Measurements from ENCODE around the gene PRR36. TPM values are rescaled to one million over a fixed set of nuclear protein-coding genes. Genes with fewer than 3 reads are reported as not detected.

PRR36 gene
- total RNA-seq, 2 experiments from 2014 or later = 0.25 to 0.30 TPM

DNA sequence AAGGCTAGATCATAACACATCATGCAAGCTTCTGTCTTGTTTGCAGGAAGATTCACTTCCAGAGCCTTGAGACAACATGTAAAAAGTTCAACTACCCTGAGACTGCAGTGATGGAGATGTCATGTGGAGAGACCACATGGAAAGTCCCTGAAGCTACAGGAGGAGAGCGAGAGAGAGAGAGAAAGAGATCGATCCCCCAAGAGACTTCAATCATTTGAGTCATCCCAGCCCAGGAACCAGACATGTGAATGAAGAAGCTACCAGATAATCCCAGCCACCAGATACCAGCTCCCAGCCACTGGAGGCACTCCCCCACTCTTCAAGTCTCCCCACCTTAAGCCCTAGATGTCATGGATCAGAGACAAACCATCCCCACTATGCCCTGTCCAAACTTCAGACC lies 54.9 kb downstream of the PRR36 start:
- H3K27ac Mint-ChIP-seq = no peak overlapping the region
- no peak overlapping the region for H3K4me3 Mint-ChIP-seq
- Histone ChIP-seq H3K9me3 (ENCODE audit: control insufficient read depth in 1 of 2, insufficient read depth in 1 of 2, low read length in 2 of 2) (peaks cover 6 to 7% of the 10 kb centered on the region in 2 experiments), H3K27me3 (ENCODE audit: control insufficient read depth in 1 of 2, insufficient read depth in 2 of 2, low read length in 2 of 2) (no peaks in the 10 kb centered on the region), H3K27ac (ENCODE audit: low read depth in 1 of 2, low read length in 2 of 2) (no peak overlapping the region), H3K36me3 (ENCODE audit: insufficient read depth, low read length) (no peaks in the 10 kb centered on the region), H3K4me1 (ENCODE audit: insufficient read depth, low read length) (peaks cover 16% of the 10 kb centered on the region), H3K4me3 (ENCODE audit: low read length) (no peak overlapping the region)
- ATAC-seq (ENCODE audit: poor library complexity) (no peak), DNase-seq (no peak)
- CTCF ChIA-PET = no interaction called here
- H3K36me3 Mint-ChIP-seq (ENCODE audit: low read depth) = peaks cover 4% of the 10 kb centered on the region
- TF ChIP-seq, protein P1, sequence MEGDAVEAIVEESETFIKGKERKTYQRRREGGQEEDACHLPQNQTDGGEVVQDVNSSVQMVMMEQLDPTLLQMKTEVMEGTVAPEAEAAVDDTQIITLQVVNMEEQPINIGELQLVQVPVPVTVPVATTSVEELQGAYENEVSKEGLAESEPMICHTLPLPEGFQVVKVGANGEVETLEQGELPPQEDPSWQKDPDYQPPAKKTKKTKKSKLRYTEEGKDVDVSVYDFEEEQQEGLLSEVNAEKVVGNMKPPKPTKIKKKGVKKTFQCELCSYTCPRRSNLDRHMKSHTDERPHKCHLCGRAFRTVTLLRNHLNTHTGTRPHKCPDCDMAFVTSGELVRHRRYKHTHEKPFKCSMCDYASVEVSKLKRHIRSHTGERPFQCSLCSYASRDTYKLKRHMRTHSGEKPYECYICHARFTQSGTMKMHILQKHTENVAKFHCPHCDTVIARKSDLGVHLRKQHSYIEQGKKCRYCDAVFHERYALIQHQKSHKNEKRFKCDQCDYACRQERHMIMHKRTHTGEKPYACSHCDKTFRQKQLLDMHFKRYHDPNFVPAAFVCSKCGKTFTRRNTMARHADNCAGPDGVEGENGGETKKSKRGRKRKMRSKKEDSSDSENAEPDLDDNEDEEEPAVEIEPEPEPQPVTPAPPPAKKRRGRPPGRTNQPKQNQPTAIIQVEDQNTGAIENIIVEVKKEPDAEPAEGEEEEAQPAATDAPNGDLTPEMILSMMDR (IDR thresholded peaks at IDR 0.05) = no peak
- H3K4me1 Mint-ChIP-seq (ENCODE audit: low read depth) = peaks cover 17% of the 10 kb centered on the region
- intact Hi-C loops (cut with DNase I, micrococcal nuclease) = no loop called here
- H3K27me3 Mint-ChIP-seq = peaks cover 12% of the 10 kb centered on the region
- POLR2A ChIA-PET = no interaction called here
- peaks cover 3% of the 10 kb centered on the region for H3K9me3 Mint-ChIP-seq

- ATAC-seq (ENCODE audit: poor library complexity) = no peak
- Mint-ChIP-seq H3K36me3 (ENCODE audit: low read depth) (peaks cover 4% of the 10 kb centered on the region), H3K4me1 (ENCODE audit: low read depth) (peaks cover 17% of the 10 kb centered on the region), H3K4me3 (no peak overlapping the region), H3K27me3 (peaks cover 12% of the 10 kb centered on the region), H3K9me3 (peaks cover 3% of the 10 kb centered on the region), H3K27ac (no peak overlapping the region)
- Histone ChIP-seq H3K27ac (ENCODE audit: low read depth in 1 of 2, low read length in 2 of 2) (no peak overlapping the region), H3K9me3 (ENCODE audit: control insufficient read depth in 1 of 2, insufficient read depth in 1 of 2, low read length in 2 of 2) (peaks cover 6 to 7% of the 10 kb centered on the region in 2 experiments), H3K4me3 (ENCODE audit: low read length) (no peak overlapping the region), H3K27me3 (ENCODE audit: control insufficient read depth in 1 of 2, insufficient read depth in 2 of 2, low read length in 2 of 2) (no peaks in the 10 kb centered on the region), H3K4me1 (ENCODE audit: insufficient read depth, low read length) (peaks cover 16% of the 10 kb centered on the region), H3K36me3 (ENCODE audit: insufficient read depth, low read length) (no peaks in the 10 kb centered on the region)
- TF ChIP-seq, protein P1 (IDR thresholded peaks at IDR 0.05) = no peak
- CTCF ChIA-PET = no interaction called here
- POLR2A ChIA-PET = no interaction called here
- DNase-seq = no peak
- intact Hi-C loops (cut with DNase I, micrococcal nuclease) = no loop called here
Measured at GRCh38 chr19:7818806-7819205, 55.4 kb downstream of the PRR36 start.

Other genes starting within 250 kb of the PRR36 start
- 100 to 1,000 TPM; 118 to 121 TPM for gene XAB2, start 244.8 kb downstream of the PRR36 start, total RNA-seq
- gene PET100, start 244.6 kb downstream of the PRR36 start, total RNA-seq = 100 to 1,000 TPM; 178 to 188 TPM
- 1 to 10 TPM; 1.9 to 2.1 TPM for gene PCP2, start 240.7 kb downstream of the PRR36 start, total RNA-seq
- 100 to 1,000 TPM; 234 to 241 TPM for gene STXBP2, start 237.3 kb downstream of the PRR36 start, total RNA-seq
- not detected for gene RETN, start 205.3 kb downstream of the PRR36 start, total RNA-seq
- under 1 TPM in 1 of 2 experiments, not detected in 1; 0.38 TPM for gene MCEMP1, start 197.3 kb downstream of the PRR36 start, total RNA-seq
- 10 to 100 TPM; 41.3 to 43.4 TPM for gene TRAPPC5, start 193.6 kb downstream of the PRR36 start, total RNA-seq
- not detected for gene FCER2, start 172.3 kb downstream of the PRR36 start, total RNA-seq
- gene CLEC4G, start 142.3 kb downstream of the PRR36 start, total RNA-seq = not detected
- gene CD209, start 126.9 kb downstream of the PRR36 start, total RNA-seq = not detected
- gene CLEC4M, start 111.1 kb downstream of the PRR36 start, total RNA-seq = not detected
- gene EVI5L, start 44.2 kb downstream of the PRR36 start, total RNA-seq = 1 to 10 TPM; 5.2 to 6.0 TPM
- not detected for gene LRRC8E, start 14.1 kb upstream of the PRR36 start, total RNA-seq
- 10 to 100 TPM; 81.7 to 82.3 TPM for gene MAP2K7, start 29.5 kb upstream of the PRR36 start, total RNA-seq
- gene TGFBR3L, start 40.4 kb upstream of the PRR36 start, total RNA-seq = 1 to 10 TPM; 1.1 to 1.2 TPM
- 10 to 100 TPM in 1 of 2 experiments, 1 to 10 TPM in 1; 9.9 to 10.9 TPM for gene SNAPC2, start 45.9 kb upstream of the PRR36 start, total RNA-seq
- not detected for gene CTXN1, start 51.7 kb upstream of the PRR36 start, total RNA-seq
- 10 to 100 TPM; 83.9 to 85.0 TPM for gene TIMM44, start 69.3 kb upstream of the PRR36 start, total RNA-seq
- gene ELAVL1, start 131.3 kb upstream of the PRR36 start, total RNA-seq = 10 to 100 TPM; 17.1 to 20.8 TPM
- not detected for gene CCL25, start 178.4 kb upstream of the PRR36 start, total RNA-seq

Data from CD4-positive, alpha-beta T cell (primary cell).